IPS DF 6.9 (cell line): Measurements from ENCODE around the gene RPL13A.
A peak's percentile ranks its signal among the peaks of the same experiment; 100 is the strongest.

Experiments used
- DNase-seq: peaks from one replicate; pipeline ENCODE4 v3.0.0-alpha.2; 2013; ENCODE audit warnings: low read depth, low spot score
- H3K27ac ChIP-seq: one replicate; pipeline ENCODE4 v1.5.1; 2013; ENCODE audit warnings: low read length, control low read depth
- H3K27me3 ChIP-seq: 2 replicates; pipeline ENCODE4 v1.6.1; 2013; ENCODE audit warnings: mild to moderate bottlenecking, low read length; ENCODE audit not compliant: control insufficient read depth, insufficient read depth
- H3K36me3 ChIP-seq: 2 replicates; pipeline ENCODE4 v1.6.1; 2013; ENCODE audit warnings: low read length; ENCODE audit not compliant: control insufficient read depth, insufficient read depth
- H3K4me1 ChIP-seq: 2 replicates; pipeline ENCODE4 v1.6.1; 2013; ENCODE audit warnings: low read length; ENCODE audit not compliant: control insufficient read depth, insufficient read depth
- H3K4me3 ChIP-seq: 2 replicates; pipeline ENCODE4 v1.5.1; 2013; ENCODE audit warnings: mild to moderate bottlenecking, low read length
- H3K9me3 ChIP-seq: 2 replicates; pipeline ENCODE4 v1.6.1; 2013; ENCODE audit warnings: low read length, inconsistent platforms; ENCODE audit not compliant: control insufficient read depth, insufficient read depth
- WGBS: extraction: QIAGEN DNeasy Blood & Tissue Kit; methylation state at CpG from one replicate; pipeline ENCODE4 v1.1.7; 2013; ENCODE audit warnings: mixed read lengths, missing lambda C conversion rate; ENCODE audit not compliant: insufficient read length, insufficient coverage; 5-methylcytosine and 5-hydroxymethylcytosine counted together

The RPL13A gene

GRCh38 chr19:49481020-49481683 is 6.3 kb upstream of the RPL13A start:
- WGBS: no CpG with 5 or more reads among the region's 7 CpGs
- H3K9me3 ChIP-seq: no peaks in the 10 kb centered on the region
- H3K27me3 ChIP-seq: no peaks in the 10 kb centered on the region
- H3K4me3 ChIP-seq: no peak overlapping the region
- no peaks in the 10 kb centered on the region for H3K36me3 ChIP-seq
- H3K4me1 ChIP-seq: 0 out of 2 replicates have a peak, but pooled peaks cover 2% of the 10 kb centered on the region
- DNase-seq: no peak
- no peak overlapping the region for H3K27ac ChIP-seq

GRCh38 chr19:49486232-49486631 is 1.2 kb upstream of the RPL13A start:
- Histone ChIP-seq H3K27ac (no peak overlapping the region), H3K9me3 (no peaks in the 10 kb centered on the region), H3K4me1 (no peaks in the 10 kb centered on the region), H3K4me3 (no peak overlapping the region), H3K27me3 (no peaks in the 10 kb centered on the region), H3K36me3 (peaks cover 24% of the 10 kb centered on the region)
- no peak for DNase-seq
- WGBS: no CpG with 5 or more reads among the region's 7 CpGs

GRCh38 chr19:49486710-49487276 is 615 bp upstream of the RPL13A start:
- Histone ChIP-seq H3K27ac (no peak overlapping the region), H3K9me3 (no peaks in the 10 kb centered on the region), H3K4me3 (no peak overlapping the region), H3K36me3 (peaks cover 29% of the 10 kb centered on the region), H3K4me1 (no peaks in the 10 kb centered on the region), H3K27me3 (no peaks in the 10 kb centered on the region)
- DNase-seq: no peak
- WGBS: no CpG with 5 or more reads among the region's 23 CpGs

- Histone ChIP-seq H3K4me3 (peak overlapping the region; percentile 99), H3K36me3 (peaks cover 38% of the 10 kb centered on the region), H3K9me3 (no peaks in the 10 kb centered on the region), H3K27ac (no peak overlapping the region), H3K27me3 (no peaks in the 10 kb centered on the region), H3K4me1 (no peaks in the 10 kb centered on the region)
- no CpG with 5 or more reads among the region's 26 CpGs for WGBS
- no peak for DNase-seq
Observed at GRCh38 chr19:49488046-49488862, 846 bp downstream of the RPL13A start.

- H3K36me3 ChIP-seq: peaks cover 38% of the 10 kb centered on the region
- H3K4me3 ChIP-seq: peak overlapping the region; percentile 99
- no peak for DNase-seq
- H3K27me3 ChIP-seq: no peaks in the 10 kb centered on the region
- no peaks in the 10 kb centered on the region for H3K9me3 ChIP-seq
- no peaks in the 10 kb centered on the region for H3K4me1 ChIP-seq
- no CpG with 5 or more reads among the region's 15 CpGs for WGBS
- peak overlapping the region; percentile 1 for H3K27ac ChIP-seq
Observed at GRCh38 chr19:49488863-49489537, 1.6 kb downstream of the RPL13A start.

- Histone ChIP-seq H3K9me3 (no peaks in the 10 kb centered on the region), H3K36me3 (peaks cover 38% of the 10 kb centered on the region), H3K4me1 (no peaks in the 10 kb centered on the region), H3K27ac (peak overlapping the region; percentile 28), H3K4me3 (no peak overlapping the region; the same call in 1 of the 2 replicates), H3K27me3 (no peaks in the 10 kb centered on the region)
- no CpG with 5 or more reads among the region's 15 CpGs for WGBS
- DNase-seq: no peak
Observed at GRCh38 chr19:49489601-49490167, 2.3 kb downstream of the RPL13A start.

GRCh38 chr19:49490287-49491029 is 3.0 kb downstream of the RPL13A start:
- no peak overlapping the region for H3K27ac ChIP-seq
- H3K4me3 ChIP-seq: no peak overlapping the region
- no CpG with 5 or more reads among the region's 27 CpGs for WGBS
- H3K36me3 ChIP-seq: peaks cover 38% of the 10 kb centered on the region
- no peaks in the 10 kb centered on the region for H3K27me3 ChIP-seq
- DNase-seq: no peak
- H3K4me1 ChIP-seq: no peaks in the 10 kb centered on the region
- no peaks in the 10 kb centered on the region for H3K9me3 ChIP-seq

- no peak for DNase-seq
- H3K4me3 ChIP-seq: no peak overlapping the region
Observed at GRCh38 chr19:49491030-49491803, 3.8 kb downstream of the RPL13A start.

GRCh38 chr19:49491804-49492572 is 4.6 kb downstream of the RPL13A start:
- no CpG with 5 or more reads among the region's 7 CpGs for WGBS
- peaks cover 38% of the 10 kb centered on the region for H3K36me3 ChIP-seq
- DNase-seq: no peak
- no peaks in the 10 kb centered on the region for H3K9me3 ChIP-seq
- H3K4me3 ChIP-seq: no peak overlapping the region
- H3K27me3 ChIP-seq: no peaks in the 10 kb centered on the region
- H3K4me1 ChIP-seq: no peaks in the 10 kb centered on the region
- no peak overlapping the region for H3K27ac ChIP-seq

More at GRCh38 chr19:49491030-49491803, 3.8 kb downstream of the RPL13A start:
- H3K27me3 ChIP-seq: no peaks in the 10 kb centered on the region
- H3K4me1 ChIP-seq: no peaks in the 10 kb centered on the region
- WGBS: no CpG with 5 or more reads among the region's 17 CpGs
- no peaks in the 10 kb centered on the region for H3K9me3 ChIP-seq
- H3K36me3 ChIP-seq: peaks cover 38% of the 10 kb centered on the region
- H3K27ac ChIP-seq: no peak overlapping the region
